Cardiac muscle cell (in vitro differentiated cells and primary cell): ENCODE measurements around the gene OR5B21. TPM values are rescaled to one million over a fixed set of nuclear protein-coding genes. Genes with fewer than 3 reads are reported as not detected.

Source experiments
- DNase-seq, 2 donors: peaks; one replicate each; pipeline versions ENCODE4 v3.0.0 to v3.0.0-alpha.2; 2010 to 2017; ENCODE audit warnings: low read depth in 1 of 2, low spot score in 1 of 2
- H3K27ac ChIP-seq: fragments of 200-600 bp; sonication (generic); 2 replicates; pipeline ENCODE4 v1.5.1; 2016
- H3K27me3 ChIP-seq: fragments of 200-600 bp; sonication (generic); 2 replicates; pipeline ENCODE4 v1.6.0; 2016; ENCODE audit warnings: control low read depth
- H3K36me3 ChIP-seq: fragments of 200-600 bp; sonication (generic); 2 replicates; pipeline ENCODE4 v1.5.1; 2016; ENCODE audit warnings: control low read depth
- H3K4me1 ChIP-seq: fragments of 200-600 bp; sonication (generic); 2 replicates; pipeline ENCODE4 v1.8.1; 2017; ENCODE audit warnings: low read depth, mild to moderate bottlenecking, mixed run types
- H3K4me3 ChIP-seq: fragments of 200-600 bp; sonication (generic); 2 replicates; pipeline ENCODE4 v1.5.1; 2016; ENCODE audit warnings: mild to moderate bottlenecking
- H3K9me3 ChIP-seq: fragments of 200-600 bp; sonication (generic); 2 replicates; pipeline ENCODE4 v1.5.1; 2017; ENCODE audit warnings: low read depth, mild to moderate bottlenecking, control low read depth
- CTCF ChIP-seq: IDR thresholded peaks from 2 replicates; pipeline ENCODE4 v1.5.1; 2012; ENCODE audit warnings: low read depth, mild to moderate bottlenecking, low read length
- polyA plus RNA-seq: library from polyadenylated mRNA; unstranded; fragments of >200 nt; fragmentation: Nextera tagmentation; extraction: Ambion mirVana; gene quantifications from 2 replicates; pipeline ENCODE4 v1.2.1, GENCODE V29; 2016
- total RNA-seq: library from RNA; depleted of rRNA; stranded (reverse); fragments of >200 nt; gene quantifications from 2 replicates; pipeline ENCODE4 v1.2.3, GENCODE V29; 2016

OR5B21 gene
- total and polyA plus RNA-seq, 2 experiments from 2014 or later, result not detected

- no peaks in the 10 kb centered on the region for H3K9me3 ChIP-seq
- H3K27me3 ChIP-seq, result no peaks in the 10 kb centered on the region
- no peaks in the 10 kb centered on the region for H3K36me3 ChIP-seq
- H3K4me3 ChIP-seq, result no peak overlapping the region
- TF ChIP-seq CTCF, result no peak
- H3K4me1 ChIP-seq, result no peaks in the 10 kb centered on the region
- no peak for DNase-seq
- no peak overlapping the region for H3K27ac ChIP-seq
These were observed 42.2 kb downstream of the OR5B21 start for GRCh38 chr11:58465690-58466089.

Other genes with a start within 250 kb of the OR5B21 start
- not detected in 2 replicates for gene OR10W1, start 239.8 kb downstream of the OR5B21 start, total RNA-seq
- gene OR10W1, start 239.8 kb downstream of the OR5B21 start, polyA plus RNA-seq, result not detected in 2 replicates
- gene OR5B17, start 149.0 kb downstream of the OR5B21 start, total RNA-seq, result not detected in 2 replicates
- not detected in 2 replicates for gene OR5B17, start 149.0 kb downstream of the OR5B21 start, polyA plus RNA-seq
- gene OR5B3, start 101.2 kb downstream of the OR5B21 start, total RNA-seq, result not detected in 2 replicates
- gene OR5B3, start 101.2 kb downstream of the OR5B21 start, polyA plus RNA-seq, result not detected in 2 replicates
- gene OR5B2, start 80.0 kb downstream of the OR5B21 start, total RNA-seq, result not detected in 2 replicates
- 0.59 TPM in 1 of 2 replicates, not detected in the other for gene OR5B2, start 80.0 kb downstream of the OR5B21 start, polyA plus RNA-seq
- not detected in 2 replicates for gene OR5B12, start 65.9 kb downstream of the OR5B21 start, total RNA-seq
- not detected in 2 replicates for gene OR5B12, start 65.9 kb downstream of the OR5B21 start, polyA plus RNA-seq
- gene LPXN, start 67.8 kb upstream of the OR5B21 start, total RNA-seq, result 3.5 and 4.1 TPM in 2 replicates
- 3.0 TPM in 2 replicates for gene LPXN, start 67.8 kb upstream of the OR5B21 start, polyA plus RNA-seq
- gene ZFP91, start 71.0 kb upstream of the OR5B21 start, total RNA-seq, result 17.3 and 22.6 TPM in 2 replicates
- 12.3 and 19.6 TPM in 2 replicates for gene ZFP91, start 71.0 kb upstream of the OR5B21 start, polyA plus RNA-seq
- 0.33 and 0.63 TPM in 2 replicates for gene CNTF, start 114.6 kb upstream of the OR5B21 start, total RNA-seq
- 0.23 TPM in 1 of 2 replicates, not detected in the other for gene CNTF, start 114.6 kb upstream of the OR5B21 start, polyA plus RNA-seq
- not detected in 2 replicates for gene GLYAT, start 223.8 kb upstream of the OR5B21 start, total RNA-seq
- not detected in 2 replicates for gene GLYAT, start 223.8 kb upstream of the OR5B21 start, polyA plus RNA-seq